HG03457 (cell line): Measurements from ENCODE around the gene GAA.

Experiments
- ATAC-seq: cut with Tn5 transposase; IDR thresholded peaks from one replicate; pipeline ENCODE4 v1.9.1; 2021; ENCODE audit warnings: moderate number of reproducible peaks; ENCODE audit not compliant: unreplicated experiment

Gene GAA

DNA sequence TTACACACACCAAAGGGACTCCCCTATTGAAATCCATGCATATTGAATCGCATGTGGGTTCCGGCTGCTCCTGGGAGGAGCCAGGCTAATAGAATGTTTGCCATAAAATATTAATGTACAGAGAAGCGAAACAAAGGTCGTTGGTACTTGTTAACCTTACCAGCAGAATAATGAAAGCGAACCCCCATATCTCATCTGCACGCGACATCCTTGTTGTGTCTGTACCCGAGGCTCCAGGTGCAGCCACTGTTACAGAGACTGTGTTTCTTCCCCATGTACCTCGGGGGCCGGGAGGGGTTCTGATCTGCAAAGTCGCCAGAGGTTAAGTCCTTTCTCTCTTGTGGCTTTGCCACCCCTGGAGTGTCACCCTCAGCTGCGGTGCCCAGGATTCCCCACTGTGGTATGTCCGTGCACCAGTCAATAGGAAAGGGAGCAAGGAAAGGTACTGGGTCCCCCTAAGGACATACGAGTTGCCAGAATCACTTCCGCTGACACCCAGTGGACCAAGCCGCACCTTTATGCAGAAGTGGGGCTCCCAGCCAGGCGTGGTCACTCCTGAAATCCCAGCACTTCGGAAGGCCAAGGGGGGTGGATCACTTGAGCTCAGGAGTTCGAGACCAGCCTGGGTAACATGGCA is 2.2 kb downstream of the GAA start:
- ATAC-seq = no peak

DNA sequence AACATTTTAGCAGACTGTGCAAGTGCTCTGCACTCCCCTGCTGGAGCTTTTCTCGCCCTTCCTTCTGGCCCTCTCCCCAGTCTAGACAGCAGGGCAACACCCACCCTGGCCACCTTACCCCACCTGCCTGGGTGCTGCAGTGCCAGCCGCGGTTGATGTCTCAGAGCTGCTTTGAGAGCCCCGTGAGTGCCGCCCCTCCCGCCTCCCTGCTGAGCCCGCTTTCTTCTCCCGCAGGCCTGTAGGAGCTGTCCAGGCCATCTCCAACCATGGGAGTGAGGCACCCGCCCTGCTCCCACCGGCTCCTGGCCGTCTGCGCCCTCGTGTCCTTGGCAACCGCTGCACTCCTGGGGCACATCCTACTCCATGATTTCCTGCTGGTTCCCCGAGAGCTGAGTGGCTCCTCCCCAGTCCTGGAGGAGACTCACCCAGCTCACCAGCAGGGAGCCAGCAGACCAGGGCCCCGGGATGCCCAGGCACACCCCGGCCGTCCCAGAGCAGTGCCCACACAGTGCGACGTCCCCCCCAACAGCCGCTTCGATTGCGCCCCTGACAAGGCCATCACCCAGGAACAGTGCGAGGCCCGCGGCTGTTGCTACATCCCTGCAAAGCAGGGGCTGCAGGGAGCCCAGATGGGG is 3.1 kb downstream of the GAA start:
- ATAC-seq = no peak

DNA sequence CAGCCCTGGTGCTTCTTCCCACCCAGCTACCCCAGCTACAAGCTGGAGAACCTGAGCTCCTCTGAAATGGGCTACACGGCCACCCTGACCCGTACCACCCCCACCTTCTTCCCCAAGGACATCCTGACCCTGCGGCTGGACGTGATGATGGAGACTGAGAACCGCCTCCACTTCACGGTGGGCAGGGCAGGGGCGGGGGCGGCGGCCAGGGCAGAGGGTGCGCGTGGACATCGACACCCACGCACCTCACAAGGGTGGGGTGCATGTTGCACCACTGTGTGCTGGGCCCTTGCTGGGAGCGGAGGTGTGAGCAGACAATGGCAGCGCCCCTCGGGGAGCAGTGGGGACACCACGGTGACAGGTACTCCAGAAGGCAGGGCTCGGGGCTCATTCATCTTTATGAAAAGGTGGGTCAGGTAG is 3.6 kb downstream of the GAA start:
- ATAC-seq = no peak

DNA sequence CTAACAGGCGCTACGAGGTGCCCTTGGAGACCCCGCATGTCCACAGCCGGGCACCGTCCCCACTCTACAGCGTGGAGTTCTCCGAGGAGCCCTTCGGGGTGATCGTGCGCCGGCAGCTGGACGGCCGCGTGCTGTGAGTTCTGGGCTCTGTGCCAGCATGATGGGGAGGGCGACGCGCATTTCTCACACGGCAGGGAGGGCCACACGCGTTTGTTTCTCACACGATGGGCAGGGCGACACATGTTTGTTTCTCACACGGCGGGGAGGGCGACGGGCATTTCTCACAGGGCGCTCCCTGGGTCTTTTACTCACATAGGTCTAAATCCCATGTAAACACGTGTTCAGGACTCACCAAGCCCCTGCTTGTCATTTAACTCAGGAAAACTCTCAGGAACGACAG is 4.4 kb downstream of the GAA start:
- ATAC-seq = no peak

DNA sequence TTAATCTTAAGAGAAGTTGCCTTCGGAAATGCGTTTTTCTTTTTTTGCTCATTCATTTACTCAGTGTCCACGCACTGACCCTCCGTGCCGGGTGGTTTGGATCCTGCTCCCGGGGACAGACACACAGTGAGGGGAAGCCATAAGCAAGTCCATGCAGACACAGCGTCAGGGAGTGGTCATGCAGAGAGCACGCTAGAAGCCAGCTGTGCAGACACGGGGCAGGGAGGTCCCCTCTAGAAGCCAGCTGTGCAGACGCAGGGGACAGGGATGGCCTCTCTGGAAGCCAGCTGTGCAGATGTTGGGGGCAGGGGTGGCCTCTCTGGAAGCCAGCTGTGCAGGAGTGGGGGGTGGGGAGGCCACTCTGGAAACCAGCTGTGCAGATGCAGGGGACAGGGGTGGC is 4.8 kb downstream of the GAA start:
- no peak for ATAC-seq

DNA sequence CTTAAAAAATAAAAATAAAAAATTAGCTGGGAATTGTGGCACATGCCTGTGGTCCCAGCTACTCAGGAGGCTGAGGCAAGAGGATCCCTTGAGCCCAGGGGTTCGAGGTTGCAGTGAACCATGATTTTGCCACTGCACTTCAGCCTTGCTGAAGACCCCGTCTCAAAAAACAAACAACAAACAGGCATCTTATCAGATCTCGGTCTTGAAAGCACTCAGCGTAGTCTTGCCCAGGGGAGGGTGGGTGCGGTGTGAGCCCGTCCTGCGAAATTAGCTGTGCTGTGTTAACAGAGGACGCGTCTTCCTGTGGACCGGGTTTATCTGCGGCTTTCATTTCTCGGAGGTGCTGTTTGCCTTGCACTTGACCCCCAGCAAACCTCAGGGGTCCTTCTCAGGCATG is 5.4 kb downstream of the GAA start:
- ATAC-seq = no peak

DNA sequence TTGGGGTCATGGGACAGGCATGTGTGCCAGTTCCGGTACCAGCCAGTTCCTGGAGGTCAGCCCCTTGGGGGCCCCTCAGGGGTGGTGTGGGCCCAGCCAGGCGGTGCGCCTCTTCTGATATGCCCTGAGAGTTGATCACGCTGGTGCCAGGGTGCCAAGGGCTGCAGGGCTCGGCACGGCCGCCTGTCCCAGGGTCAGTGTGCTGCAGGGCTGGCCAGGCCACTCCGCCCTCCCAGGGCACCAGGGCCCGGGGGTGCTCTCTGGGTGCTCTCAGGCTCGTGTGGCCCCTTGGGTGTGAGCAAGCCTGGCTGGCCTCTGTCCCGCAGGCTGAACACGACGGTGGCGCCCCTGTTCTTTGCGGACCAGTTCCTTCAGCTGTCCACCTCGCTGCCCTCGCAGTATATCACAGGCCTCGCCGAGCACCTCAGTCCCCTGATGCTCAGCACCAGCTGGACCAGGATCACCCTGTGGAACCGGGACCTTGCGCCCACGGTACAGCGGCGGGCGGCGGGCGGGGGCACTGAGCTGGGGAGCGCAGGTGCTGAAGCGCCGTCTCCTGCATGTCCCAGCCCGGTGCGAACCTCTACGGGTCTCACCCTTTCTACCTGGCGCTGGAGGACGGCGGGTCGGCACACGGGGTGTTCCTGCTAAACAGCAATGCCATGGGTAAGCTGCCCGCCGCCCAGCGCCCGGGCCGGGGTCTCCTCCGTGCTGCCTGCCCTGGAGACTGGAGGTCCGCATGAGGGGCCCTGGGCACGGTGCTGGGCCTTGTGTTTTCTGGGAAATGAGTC is 6.0 kb downstream of the GAA start:
- ATAC-seq = no peak

DNA sequence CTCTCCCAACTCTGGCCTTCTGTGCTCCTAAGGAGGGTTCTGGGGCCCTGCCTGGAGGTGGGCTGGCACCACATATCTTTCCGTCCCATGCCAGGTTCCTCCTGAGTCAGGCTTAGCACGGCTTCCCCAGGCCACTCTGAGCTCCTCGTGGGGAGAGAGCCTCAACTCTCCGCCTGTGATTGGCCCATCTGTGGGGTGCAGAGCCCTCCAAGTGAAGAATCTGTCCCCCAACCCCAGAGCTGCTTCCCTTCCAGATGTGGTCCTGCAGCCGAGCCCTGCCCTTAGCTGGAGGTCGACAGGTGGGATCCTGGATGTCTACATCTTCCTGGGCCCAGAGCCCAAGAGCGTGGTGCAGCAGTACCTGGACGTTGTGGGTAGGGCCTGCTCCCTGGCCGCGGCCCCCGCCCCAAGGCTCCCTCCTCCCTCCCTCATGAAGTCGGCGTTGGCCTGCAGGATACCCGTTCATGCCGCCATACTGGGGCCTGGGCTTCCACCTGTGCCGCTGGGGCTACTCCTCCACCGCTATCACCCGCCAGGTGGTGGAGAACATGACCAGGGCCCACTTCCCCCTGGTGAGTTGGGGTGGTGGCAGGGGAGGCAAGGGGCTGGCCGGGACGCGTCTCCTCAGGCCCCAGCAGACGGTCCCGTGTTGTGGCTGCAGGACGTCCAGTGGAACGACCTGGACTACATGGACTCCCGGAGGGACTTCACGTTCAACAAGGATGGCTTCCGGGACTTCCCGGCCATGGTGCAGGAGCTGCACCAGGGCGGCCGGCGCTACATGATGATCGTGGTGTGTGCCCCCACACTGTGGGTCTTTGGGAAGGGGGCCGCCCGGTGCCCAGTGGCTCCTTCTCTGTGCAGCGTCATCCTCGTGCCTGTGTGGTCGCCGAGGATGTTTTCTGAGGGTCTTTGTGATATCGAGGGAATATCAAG is 6.9 kb downstream of the GAA start:
- ATAC-seq = no peak

DNA sequence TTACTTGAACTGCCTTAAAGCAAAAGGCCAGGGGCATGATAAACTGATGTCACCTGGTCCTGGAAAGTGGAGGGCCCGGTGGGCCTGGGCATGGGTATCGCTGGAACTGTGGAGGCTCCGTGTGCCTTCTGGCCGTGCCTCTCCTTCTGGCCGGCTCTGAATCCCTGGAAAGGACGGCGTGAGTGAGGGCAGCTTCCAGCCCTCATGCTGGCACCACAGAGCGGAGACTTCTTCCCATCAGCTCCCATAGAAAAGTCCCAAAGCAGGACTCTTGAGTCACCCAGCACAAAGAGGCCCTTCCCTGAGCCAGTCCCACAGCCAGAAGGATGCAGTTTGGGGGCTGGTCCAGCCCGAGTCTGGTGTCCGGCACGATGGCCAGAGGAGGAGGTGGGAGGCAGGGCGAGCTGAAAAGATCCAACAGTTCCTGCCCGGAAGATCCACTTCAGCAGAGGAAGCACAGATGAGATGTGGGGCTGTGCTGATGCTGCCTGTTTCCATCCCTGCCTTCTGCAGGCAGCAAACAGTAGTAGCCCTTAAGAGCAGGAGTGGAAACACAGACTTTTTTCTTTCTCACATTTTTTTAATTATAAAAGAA is 7.8 kb downstream of the GAA start:
- no peak for ATAC-seq

DNA sequence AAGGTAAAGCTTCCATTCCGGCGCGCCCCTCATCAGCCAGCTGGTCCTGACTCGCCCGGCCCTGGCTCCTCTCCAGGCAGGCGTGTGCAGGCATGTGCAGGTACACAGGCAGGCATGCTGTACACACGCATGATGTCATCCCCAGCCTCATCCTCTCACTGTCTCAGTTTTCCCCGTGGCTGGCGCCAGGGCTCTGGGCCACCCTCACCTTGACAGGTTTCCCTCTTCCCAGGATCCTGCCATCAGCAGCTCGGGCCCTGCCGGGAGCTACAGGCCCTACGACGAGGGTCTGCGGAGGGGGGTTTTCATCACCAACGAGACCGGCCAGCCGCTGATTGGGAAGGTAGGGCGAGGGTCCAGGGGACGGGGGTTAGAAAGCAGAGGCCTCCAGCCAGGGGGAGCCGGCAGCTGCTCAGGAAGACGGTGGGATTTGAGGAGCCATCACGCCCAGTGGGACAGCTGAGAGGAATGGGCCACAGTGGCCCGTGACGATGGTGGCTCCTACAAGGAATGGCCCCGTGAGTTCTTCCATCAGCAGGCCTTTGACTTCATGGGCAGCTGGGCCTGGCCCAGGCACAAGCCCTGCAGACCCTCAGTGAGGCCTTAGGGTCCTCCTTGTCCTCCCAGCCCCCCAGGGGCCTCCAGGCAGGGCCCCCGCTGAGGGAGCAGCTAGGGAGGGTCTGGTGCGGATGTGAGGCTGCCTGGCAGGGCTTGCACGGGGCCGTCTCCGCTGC is 8.5 kb downstream of the GAA start:
- no peak for ATAC-seq

DNA sequence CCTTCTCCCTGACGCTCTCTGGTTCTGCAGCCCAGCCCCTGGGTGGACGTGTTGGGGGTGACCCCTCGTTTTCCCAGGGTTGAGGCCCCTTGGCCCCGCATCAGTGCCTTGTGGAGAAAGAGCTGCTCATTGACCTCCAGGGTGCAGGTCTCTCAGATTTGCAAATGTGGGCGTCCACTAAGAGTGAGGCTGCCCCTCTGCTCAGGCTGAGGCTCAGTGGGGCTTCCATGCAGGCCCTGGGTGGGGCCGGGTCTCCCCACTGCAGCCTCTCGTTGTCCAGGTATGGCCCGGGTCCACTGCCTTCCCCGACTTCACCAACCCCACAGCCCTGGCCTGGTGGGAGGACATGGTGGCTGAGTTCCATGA is 9.0 kb downstream of the GAA start:
- ATAC-seq = no peak

DNA sequence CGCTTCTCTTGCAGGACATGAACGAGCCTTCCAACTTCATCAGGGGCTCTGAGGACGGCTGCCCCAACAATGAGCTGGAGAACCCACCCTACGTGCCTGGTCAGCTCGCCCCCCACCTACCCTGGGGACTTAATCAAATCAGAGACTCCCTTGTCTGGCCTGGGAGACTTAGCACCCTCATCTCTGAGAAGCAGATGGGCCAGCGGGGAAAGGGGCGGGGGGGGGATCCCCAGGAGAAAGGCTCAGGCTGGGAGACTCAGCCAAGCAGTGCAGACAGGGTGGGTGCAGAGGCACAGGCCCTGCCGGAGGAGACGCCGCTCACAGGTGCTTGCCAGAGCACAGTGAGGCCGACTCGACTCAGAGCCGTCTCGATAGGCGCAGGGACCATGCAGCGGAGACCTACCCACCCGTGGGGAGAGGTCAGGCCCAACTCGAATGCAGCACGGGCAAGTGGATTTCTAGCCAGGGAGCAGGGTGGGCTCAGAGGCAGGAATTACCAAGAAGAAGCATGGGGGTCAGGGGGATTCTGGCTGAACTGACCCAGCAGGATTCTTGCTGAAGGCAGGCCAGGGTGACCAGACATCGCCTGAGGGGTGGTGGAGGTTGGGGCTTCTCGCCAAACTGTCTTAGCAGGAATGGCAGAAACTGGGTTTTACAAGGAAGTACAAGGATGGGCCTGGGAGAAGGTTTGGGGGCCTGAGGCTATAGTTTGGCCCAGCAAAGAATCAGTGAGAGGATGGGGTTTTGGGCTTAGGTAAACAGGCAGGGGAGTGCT is 9.7 kb downstream of the GAA start:
- no peak for ATAC-seq

DNA sequence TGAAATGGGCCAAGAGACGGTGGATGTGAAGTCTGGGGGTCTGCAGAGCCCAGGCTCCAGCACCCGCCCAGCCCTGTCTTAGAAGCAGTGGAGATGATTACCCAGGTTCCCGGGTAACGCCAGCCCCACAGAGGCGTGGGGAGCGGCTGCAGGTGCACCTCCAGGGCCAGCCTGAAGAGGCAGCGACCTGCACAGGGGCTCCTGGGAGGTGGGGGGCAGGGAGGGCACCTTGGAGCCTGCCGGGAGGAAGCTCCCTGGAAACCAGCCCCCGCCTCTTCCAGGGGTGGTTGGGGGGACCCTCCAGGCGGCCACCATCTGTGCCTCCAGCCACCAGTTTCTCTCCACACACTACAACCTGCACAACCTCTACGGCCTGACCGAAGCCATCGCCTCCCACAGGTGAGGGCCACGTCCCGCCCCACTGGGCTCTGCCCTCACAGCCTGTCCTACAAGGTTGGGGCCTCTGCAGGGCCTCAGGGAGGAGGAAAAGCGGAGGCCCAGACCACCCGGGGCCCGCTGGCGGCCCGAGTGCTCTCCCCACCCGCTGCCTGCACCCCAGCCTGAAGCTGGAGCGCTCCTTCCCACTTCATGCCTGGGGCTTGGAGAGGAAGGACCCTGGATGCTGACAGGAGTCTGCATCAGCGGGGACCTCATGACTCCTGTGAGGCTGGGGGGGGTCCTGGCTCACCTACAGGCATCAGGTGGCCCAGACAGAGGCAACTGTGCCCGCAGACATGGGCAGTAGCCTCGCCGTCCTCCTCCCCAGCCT is 10.5 kb downstream of the GAA start:
- ATAC-seq = no peak

DNA sequence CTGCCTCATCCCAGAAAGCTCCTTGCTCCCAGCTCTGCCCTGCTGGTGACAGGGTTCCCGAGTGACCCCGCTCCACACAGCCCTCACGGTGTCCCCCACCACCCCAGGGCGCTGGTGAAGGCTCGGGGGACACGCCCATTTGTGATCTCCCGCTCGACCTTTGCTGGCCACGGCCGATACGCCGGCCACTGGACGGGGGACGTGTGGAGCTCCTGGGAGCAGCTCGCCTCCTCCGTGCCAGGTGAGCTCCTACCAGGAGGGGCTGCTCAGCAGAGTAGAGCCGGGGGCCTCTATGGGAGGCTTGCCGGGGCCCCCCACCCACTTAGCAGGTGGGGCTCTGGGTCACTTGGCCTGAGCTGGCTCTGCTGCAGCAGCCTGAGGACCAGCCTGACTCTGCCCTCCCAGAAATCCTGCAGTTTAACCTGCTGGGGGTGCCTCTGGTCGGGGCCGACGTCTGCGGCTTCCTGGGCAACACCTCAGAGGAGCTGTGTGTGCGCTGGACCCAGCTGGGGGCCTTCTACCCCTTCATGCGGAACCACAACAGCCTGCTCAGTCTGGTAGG is 11.2 kb downstream of the GAA start:
- no peak for ATAC-seq

DNA sequence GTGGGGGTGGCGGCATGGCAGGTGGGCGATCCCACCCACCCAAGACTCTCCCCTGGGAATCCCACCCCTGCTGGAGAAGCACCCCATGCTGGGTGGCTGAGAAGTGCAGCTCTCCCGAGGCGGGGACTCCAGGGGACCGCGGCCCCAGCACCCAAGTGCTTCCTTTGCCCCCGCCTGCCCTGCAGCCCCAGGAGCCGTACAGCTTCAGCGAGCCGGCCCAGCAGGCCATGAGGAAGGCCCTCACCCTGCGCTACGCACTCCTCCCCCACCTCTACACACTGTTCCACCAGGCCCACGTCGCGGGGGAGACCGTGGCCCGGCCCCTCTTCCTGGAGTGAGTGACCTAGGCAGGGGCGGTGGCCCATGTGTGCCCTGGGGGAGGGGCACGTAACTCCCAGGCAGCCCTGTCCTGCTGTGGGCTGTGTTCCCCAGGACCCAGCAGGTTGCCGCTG is 11.7 kb downstream of the GAA start:
- ATAC-seq = no peak

DNA sequence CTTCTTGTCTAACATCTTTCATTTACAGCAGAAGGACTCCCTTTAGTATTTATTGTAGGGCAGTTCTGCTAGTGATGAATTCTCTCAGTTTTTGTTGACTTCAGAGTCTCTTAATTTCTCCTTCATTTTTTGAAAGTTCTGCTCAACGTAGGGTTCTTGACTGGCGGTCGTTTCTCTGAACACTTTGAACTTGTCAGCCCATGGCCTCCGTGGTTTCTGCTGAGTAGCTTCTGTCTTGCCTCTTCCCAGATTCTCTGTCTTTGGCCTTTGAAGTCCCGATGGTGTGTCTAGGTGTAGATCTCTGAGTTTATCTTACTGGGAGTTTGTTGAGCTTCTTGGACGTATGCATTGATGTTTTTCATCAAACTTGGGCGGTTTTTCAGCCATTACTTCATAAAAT is 13.4 kb downstream of the GAA start:
- no peak for ATAC-seq

DNA sequence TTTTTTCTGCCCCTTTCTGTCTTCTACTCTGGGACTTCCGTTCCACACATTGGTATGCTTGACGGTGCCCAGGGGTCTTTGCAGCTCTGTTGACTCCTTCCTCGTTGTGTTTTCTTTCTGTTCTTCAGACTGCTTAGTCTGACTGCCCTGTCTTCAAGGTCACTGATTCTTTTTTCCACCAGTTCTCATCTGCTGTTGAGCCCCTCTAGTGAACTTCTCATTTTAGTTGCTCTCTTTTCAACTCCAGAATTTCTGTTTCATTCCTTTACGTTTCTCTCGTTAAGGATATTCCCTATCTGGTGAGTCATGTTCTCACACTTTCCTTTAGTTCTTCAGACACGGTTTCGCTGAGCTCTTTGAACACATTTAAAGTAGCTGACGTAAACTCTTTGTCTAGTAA is 13.8 kb downstream of the GAA start:
- ATAC-seq = no peak

DNA sequence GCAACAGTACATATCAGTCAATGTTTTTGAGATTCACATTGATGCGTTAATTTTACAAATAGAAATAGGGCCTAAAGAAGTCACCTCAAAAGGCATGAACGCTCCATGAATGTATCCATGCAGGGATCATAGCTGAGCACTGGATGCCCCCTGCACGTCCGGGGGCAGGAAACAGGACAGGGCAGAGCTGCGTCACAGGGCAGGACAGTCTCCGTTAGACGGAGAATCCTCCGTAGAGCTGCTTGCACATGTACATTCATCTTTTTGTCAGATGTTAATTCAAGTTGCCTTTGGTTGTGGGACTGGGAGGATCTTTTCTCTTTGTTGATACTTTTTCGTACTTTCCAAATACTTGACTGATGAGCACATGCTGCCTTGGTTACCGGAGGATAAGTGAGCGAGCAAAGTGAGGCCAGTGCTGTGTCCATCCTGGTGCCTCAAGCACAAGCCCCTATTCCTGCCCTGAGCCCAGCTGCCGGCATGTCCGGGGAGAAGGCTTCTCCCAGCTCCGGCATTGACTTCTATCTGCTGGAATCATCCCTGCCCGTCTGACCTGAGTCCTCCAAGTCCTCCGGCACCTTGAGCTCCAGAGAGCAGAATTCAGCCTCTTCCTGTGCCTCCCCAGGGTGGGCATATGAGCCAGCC is 15.0 kb downstream of the GAA start:
- no peak for ATAC-seq
